Measurements from ENCODE around the gene USH1C. TPM values are rescaled to one million over a fixed set of nuclear protein-coding genes. Genes with fewer than 3 reads are reported as not detected.

Gene USH1C
- total RNA-seq, 1 donor from 2014 or later: not detected

GRCh38 chr11:17481905-17482304 lies 62.3 kb downstream of the USH1C start:
- TF ChIP-seq CTCF (IDR thresholded peaks at IDR 0.05): no peak
- H3K36me3 ChIP-seq: no peaks in the 10 kb centered on the region
- intact Hi-C loops (cut with DNase I): no loop called here
- H3K4me3 ChIP-seq: no peak overlapping the region
- no peak for DNase-seq (ENCODE audit: low spot score in 2 of 2)
- no peak overlapping the region for H3K27ac ChIP-seq
- H3K9me3 ChIP-seq: no peaks in the 10 kb centered on the region
- H3K4me1 ChIP-seq: no peaks in the 10 kb centered on the region
- H3K27me3 ChIP-seq: no peaks in the 10 kb centered on the region

DNA sequence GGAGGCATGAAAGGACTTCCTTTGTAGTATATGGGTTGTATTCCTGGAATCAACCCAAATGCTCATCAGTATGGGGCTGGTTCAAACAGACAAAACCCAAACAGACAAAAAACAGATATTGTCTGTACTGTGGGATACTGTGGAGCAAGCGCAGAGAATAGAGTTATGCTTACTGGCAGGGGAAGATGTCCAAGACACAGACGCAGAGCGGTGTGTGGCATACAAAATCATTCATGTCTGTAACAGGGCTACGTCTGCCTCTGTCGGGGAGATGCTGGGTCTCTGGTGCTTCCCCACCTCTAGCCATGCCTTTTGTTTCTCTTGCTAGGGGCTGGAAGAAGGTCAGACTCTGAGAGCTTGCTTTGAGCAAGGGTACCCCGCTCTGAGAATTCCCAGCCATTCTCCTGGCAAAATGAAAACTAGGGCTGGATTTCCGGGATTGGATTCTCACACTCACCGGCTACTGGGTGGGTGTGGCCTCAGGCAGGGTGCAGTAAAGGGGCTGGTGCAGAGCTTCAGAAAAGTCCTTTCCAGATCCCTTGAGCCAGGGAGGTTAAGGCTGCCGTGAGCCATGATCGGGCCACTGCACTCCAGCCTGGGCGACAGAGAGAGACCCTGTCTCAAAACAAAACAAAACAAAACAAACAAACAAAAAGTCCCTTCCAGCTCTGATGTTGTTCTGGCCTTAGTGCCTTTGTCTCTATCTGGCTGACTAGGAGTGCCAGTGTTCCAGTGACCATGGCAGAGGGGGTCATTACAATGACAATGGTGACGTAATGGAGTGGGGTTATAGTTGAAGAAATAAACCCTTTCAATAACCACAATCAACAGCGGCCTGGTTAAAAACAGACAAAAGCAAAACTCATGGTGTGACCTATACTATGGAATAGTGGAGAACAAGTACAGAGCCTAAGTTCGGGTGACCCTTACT lies 64.7 kb downstream of the USH1C start:
- H3K27me3 ChIP-seq: no peaks in the 10 kb centered on the region

DNA sequence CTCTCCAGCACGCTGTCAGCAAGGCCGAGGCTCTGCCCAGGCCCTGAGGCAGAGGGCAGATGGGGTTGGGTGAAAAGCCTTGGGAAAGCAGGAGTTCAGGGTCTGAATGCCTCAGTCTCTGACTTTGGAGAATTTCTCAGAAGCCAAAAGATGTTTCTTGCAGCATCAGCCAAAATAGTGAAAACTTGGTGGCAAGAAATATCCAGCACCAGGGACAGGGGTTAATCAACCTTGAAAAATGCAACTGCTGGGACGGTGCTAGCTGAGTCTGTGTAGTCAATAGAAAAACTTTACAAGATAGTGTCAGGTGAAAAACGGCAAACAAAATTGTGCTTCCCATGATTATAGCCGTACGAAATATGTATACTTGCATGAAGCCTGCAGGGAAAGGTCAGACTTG lies 66.1 kb downstream of the USH1C start:
- no peak for DNase-seq (ENCODE audit: low spot score in 2 of 2)
- intact Hi-C loops (cut with DNase I): loop anchor here (5.0 kb wide), 1 partner anchor 61 kb away; no protein-coding TSS in a partner anchor
- no peak overlapping the region for H3K4me3 ChIP-seq
- TF ChIP-seq CTCF (IDR thresholded peaks at IDR 0.05): no peak
- H3K27me3 ChIP-seq: no peaks in the 10 kb centered on the region
- H3K36me3 ChIP-seq: no peaks in the 10 kb centered on the region
- H3K27ac ChIP-seq: no peak overlapping the region
- no peaks in the 10 kb centered on the region for H3K9me3 ChIP-seq
- no peaks in the 10 kb centered on the region for H3K4me1 ChIP-seq

More for the DNA sequence above, 64.7 kb downstream of the USH1C start:
- no peaks in the 10 kb centered on the region for H3K36me3 ChIP-seq
- H3K9me3 ChIP-seq: no peaks in the 10 kb centered on the region
- intact Hi-C loops (cut with DNase I): loop anchor here (5.0 kb wide), 1 partner anchor 62 kb away; no protein-coding TSS in a partner anchor
- H3K4me1 ChIP-seq: no peaks in the 10 kb centered on the region
- H3K27ac ChIP-seq: no peak overlapping the region
- no peak for DNase-seq (ENCODE audit: low spot score in 2 of 2)
- TF ChIP-seq CTCF (IDR thresholded peaks at IDR 0.05): no peak
- no peak overlapping the region for H3K4me3 ChIP-seq

- DNase-seq (ENCODE audit: low spot score in 2 of 2): no peak
- H3K36me3 ChIP-seq: no peaks in the 10 kb centered on the region
- H3K27ac ChIP-seq: no peak overlapping the region
- no peak overlapping the region for H3K4me3 ChIP-seq
- no peaks in the 10 kb centered on the region for H3K27me3 ChIP-seq
- intact Hi-C loops (cut with DNase I): loop anchor here (5.0 kb wide), 1 partner anchor 60 kb away; no protein-coding TSS in a partner anchor
- no peaks in the 10 kb centered on the region for H3K4me1 ChIP-seq
- H3K9me3 ChIP-seq: no peaks in the 10 kb centered on the region
- no peak for TF ChIP-seq CTCF (IDR thresholded peaks at IDR 0.05)
Observed at GRCh38 chr11:17477361-17477760, 66.9 kb downstream of the USH1C start.

DNA sequence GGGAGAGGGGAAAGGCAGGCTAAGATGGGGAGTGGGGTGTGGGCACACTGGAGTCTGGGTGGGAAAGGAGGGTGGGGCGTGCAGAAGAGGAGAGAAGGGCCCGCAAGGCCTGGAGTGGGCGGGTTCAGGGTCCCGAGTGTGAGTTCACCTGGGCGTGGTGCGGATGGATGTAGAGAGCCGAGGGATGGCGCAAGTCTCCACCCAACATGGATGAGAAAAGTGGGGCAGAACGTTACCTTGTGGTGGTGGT lies 67.2 kb downstream of the USH1C start:
- Histone ChIP-seq H3K27me3 (no peaks in the 10 kb centered on the region), H3K27ac (no peak overlapping the region), H3K9me3 (no peaks in the 10 kb centered on the region), H3K36me3 (no peaks in the 10 kb centered on the region), H3K4me1 (no peaks in the 10 kb centered on the region), H3K4me3 (no peak overlapping the region)
- intact Hi-C loops (cut with DNase I): loop anchor here (5.0 kb wide), 1 partner anchor 60 kb away; no protein-coding TSS in a partner anchor
- no peak for TF ChIP-seq CTCF (IDR thresholded peaks at IDR 0.05)
- no peak for DNase-seq (ENCODE audit: low spot score in 2 of 2)
